Measurements from ENCODE around the gene HBD. TPM values are rescaled to one million over a fixed set of nuclear protein-coding genes. Genes with fewer than 3 reads are reported as not detected.

Gene HBD
- polyA plus RNA-seq, 1 experiment: 42.2 TPM

GRCh38 chr11:5280582-5281102 is 46.4 kb upstream of the HBD start:
- TF ChIP-seq, protein P1, sequence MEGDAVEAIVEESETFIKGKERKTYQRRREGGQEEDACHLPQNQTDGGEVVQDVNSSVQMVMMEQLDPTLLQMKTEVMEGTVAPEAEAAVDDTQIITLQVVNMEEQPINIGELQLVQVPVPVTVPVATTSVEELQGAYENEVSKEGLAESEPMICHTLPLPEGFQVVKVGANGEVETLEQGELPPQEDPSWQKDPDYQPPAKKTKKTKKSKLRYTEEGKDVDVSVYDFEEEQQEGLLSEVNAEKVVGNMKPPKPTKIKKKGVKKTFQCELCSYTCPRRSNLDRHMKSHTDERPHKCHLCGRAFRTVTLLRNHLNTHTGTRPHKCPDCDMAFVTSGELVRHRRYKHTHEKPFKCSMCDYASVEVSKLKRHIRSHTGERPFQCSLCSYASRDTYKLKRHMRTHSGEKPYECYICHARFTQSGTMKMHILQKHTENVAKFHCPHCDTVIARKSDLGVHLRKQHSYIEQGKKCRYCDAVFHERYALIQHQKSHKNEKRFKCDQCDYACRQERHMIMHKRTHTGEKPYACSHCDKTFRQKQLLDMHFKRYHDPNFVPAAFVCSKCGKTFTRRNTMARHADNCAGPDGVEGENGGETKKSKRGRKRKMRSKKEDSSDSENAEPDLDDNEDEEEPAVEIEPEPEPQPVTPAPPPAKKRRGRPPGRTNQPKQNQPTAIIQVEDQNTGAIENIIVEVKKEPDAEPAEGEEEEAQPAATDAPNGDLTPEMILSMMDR (IDR thresholded peaks at IDR 0.05; ENCODE audit: low read depth, low read length): no peak
- DNase-seq (ENCODE audit: low read depth, low spot score): peak; percentile 99
- ChIA-PET POLR2A (interaction anchor here (0.6 to 1.7 kb wide), 5 partner anchors 9 to 84 kb away, joined by 3 to 14 read pairs (median 3); no protein-coding TSS in a partner anchor), CTCF (interaction anchor here (0.6 to 1.9 kb wide), 4 partner anchors 9 to 598 kb away, joined by 3 to 8 read pairs (median 4); no protein-coding TSS in a partner anchor)
- H3K4me3 ChIP-seq (ENCODE audit: low read depth, low read length): no peak overlapping the region
- no peaks in the 10 kb centered on the region for H3K9me3 ChIP-seq (ENCODE audit: control insufficient read depth, insufficient read depth, low read length)
- no peak overlapping the region for H3K27ac ChIP-seq (ENCODE audit: low read depth, low read length)
- H3K27me3 ChIP-seq (ENCODE audit: control insufficient read depth, insufficient read depth, low read length): no peaks in the 10 kb centered on the region

- CTCF ChIA-PET: interaction anchor here (0.9 kb wide), 1 partner anchor 11 kb away, joined by 5 read pairs; no protein-coding TSS in a partner anchor
- Histone ChIP-seq H3K4me3 (ENCODE audit: low read depth, low read length) (no peak overlapping the region), H3K27ac (ENCODE audit: low read depth, low read length) (peak overlapping the region; percentile 40), H3K9me3 (ENCODE audit: control insufficient read depth, insufficient read depth, low read length) (no peaks in the 10 kb centered on the region), H3K27me3 (ENCODE audit: control insufficient read depth, insufficient read depth, low read length) (no peaks in the 10 kb centered on the region)
- no peak for DNase-seq (ENCODE audit: low read depth, low spot score)
- POLR2A ChIA-PET: interaction anchor here (0.6 to 1.0 kb wide), 2 partner anchors 83 to 84 kb away, joined by 3 to 5 read pairs; no protein-coding TSS in a partner anchor
- TF ChIP-seq, protein P1 (IDR thresholded peaks at IDR 0.05; ENCODE audit: low read depth, low read length): no peak
These were observed 45.3 kb upstream of the HBD start for GRCh38 chr11:5279471-5280090.

- no peak overlapping the region for H3K27ac ChIP-seq (ENCODE audit: low read depth, low read length)
- TF ChIP-seq, protein P1 (IDR thresholded peaks at IDR 0.05; ENCODE audit: low read depth, low read length): no peak
- H3K4me3 ChIP-seq (ENCODE audit: low read depth, low read length): no peak overlapping the region
- no peak for DNase-seq (ENCODE audit: low read depth, low spot score)
- POLR2A ChIA-PET: no interaction called here
- H3K9me3 ChIP-seq (ENCODE audit: control insufficient read depth, insufficient read depth, low read length): no peaks in the 10 kb centered on the region
- no peaks in the 10 kb centered on the region for H3K27me3 ChIP-seq (ENCODE audit: control insufficient read depth, insufficient read depth, low read length)
- CTCF ChIA-PET: no interaction called here
These were observed 43.6 kb upstream of the HBD start for GRCh38 chr11:5277807-5278382.

DNA sequence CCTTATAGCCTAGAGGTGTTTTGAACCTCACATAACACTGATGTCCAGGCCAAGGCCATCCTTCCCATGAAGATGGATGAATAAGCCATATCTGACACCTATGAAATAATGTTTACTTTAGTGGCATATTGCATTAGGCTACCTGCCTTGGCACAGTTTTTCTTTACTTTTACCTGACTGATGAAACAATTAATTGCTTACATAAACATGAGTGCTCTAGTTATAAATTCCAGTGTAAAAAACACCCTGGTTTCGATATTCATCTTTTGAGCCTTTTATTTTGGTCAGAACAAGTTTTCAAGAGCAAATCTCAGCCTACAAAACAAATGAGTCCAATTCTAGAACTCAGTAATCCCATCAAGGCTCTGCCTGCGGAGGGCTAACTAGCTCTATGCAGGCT is 42.4 kb upstream of the HBD start:
- H3K9me3 ChIP-seq (ENCODE audit: control insufficient read depth, insufficient read depth, low read length): no peaks in the 10 kb centered on the region
- ChIA-PET CTCF (no interaction called here), POLR2A (no interaction called here)
- H3K27me3 ChIP-seq (ENCODE audit: control insufficient read depth, insufficient read depth, low read length): no peaks in the 10 kb centered on the region
- no peak for DNase-seq (ENCODE audit: low read depth, low spot score)
- TF ChIP-seq, protein P1 (IDR thresholded peaks at IDR 0.05; ENCODE audit: low read depth, low read length): no peak
- no peak overlapping the region for H3K4me3 ChIP-seq (ENCODE audit: low read depth, low read length)
- H3K27ac ChIP-seq (ENCODE audit: low read depth, low read length): no peak overlapping the region

All from AG04450 (cell line).